Testis (tissue), 3 donors: Measurements from ENCODE around the gene AFAP1. TPM values are rescaled to one million over a fixed set of nuclear protein-coding genes. Genes with fewer than 3 reads are reported as not detected.

Experiments used
- DNase-seq: peaks from one replicate; pipeline ENCODE4 v3.0.0-alpha.2; 2019
- H3K27ac ChIP-seq, 2 donors: fragments of 200-600 bp; sonication (generic); one replicate each; pipeline ENCODE4 v1.5.1; 2019
- H3K27me3 ChIP-seq: fragments of 200-600 bp; sonication (generic); one replicate; pipeline ENCODE4 v1.5.1; 2019
- H3K36me3 ChIP-seq: fragments of 200-600 bp; sonication (generic); one replicate; pipeline ENCODE4 v1.5.1; 2017; ENCODE audit warnings: low read depth; ENCODE audit errors: missing control alignments
- H3K4me1 ChIP-seq: fragments of 200-600 bp; sonication (generic); one replicate; pipeline ENCODE4 v1.5.1; 2019
- H3K4me3 ChIP-seq, 2 donors: fragments of 200-600 bp; sonication (generic); one replicate each; pipeline ENCODE4 v1.5.1; 2017 to 2019
- H3K9me3 ChIP-seq: fragments of 200-600 bp; sonication (generic); one replicate; pipeline ENCODE4 v1.5.1; 2017
- CTCF ChIP-seq, 3 experiments: fragments of 450-650 bp in 2 of 3; fragments of 200-600 bp in 1 of 3; sonication (generic) in 1 of 3; IDR thresholded peaks; one replicate each; pipeline ENCODE4 v1.5.1; 2016 to 2019; ENCODE audit warnings: antibody characterized with exemption in 3 of 3, mild to moderate bottlenecking in 2 of 3, moderate library complexity in 1 of 3
- POLR2A ChIP-seq: fragments of 450-650 bp; IDR thresholded peaks from one replicate; pipeline ENCODE4 v1.6.1; 2017; ENCODE audit warnings: antibody characterized with exemption, mild to moderate bottlenecking, moderate library complexity
- WGBS, 2 donors: methylation state at CpG; one replicate each; pipeline ENCODE4 v1.1.5; 2018; 5-methylcytosine and 5-hydroxymethylcytosine counted together
- intact Hi-C: fragments of 100-400 bp; cut with DNase I; formaldehyde crosslinking; loops from one replicate; pipeline ENCODE4 v1.15.1; 2023; ENCODE audit warnings: low total_unique reads
- polyA plus RNA-seq: library from polyadenylated mRNA; stranded (reverse); fragments of 350-450 nt; fragmentation: Illumina TruSeq; extraction: RNeasy Lipid Tissue Mini Kit (QIAGEN cat#74804); gene quantifications from one replicate; pipeline ENCODE4 v1.2.3, GENCODE V29; 2014; ENCODE audit warnings: low read depth, low replicate concordance; ENCODE audit not compliant: insufficient read depth
- total RNA-seq, 2 donors: library from RNA; depleted of rRNA; stranded (reverse); fragments of >200 nt; gene quantifications; one replicate each; pipeline ENCODE4 v1.2.3, GENCODE V29; 2016

Gene AFAP1
- total and polyA plus RNA-seq, 3 donors from 2014 or later, result 23.1 to 52.4 (median 51.4) TPM

- Histone ChIP-seq H3K27ac (no peak overlapping the region), H3K9me3 (no peaks in the 10 kb centered on the region), H3K27me3 (no peaks in the 10 kb centered on the region), H3K36me3 (no peaks in the 10 kb centered on the region), H3K4me1 (no peaks in the 10 kb centered on the region), H3K4me3 (no peak overlapping the region)
- TF ChIP-seq CTCF (IDR thresholded peaks at IDR 0.05), result no peak
- no peak for TF ChIP-seq POLR2A
- intact Hi-C loops, result no loop called here
- 80 to 83% methylated on average over 4 of the region's 4 CpGs for WGBS, 2 donors
- no peak for DNase-seq
These were observed 99.8 kb downstream of the AFAP1 start for GRCh38 chr4:7839856-7840255.

- Histone ChIP-seq H3K36me3 (no peaks in the 10 kb centered on the region), H3K9me3 (no peaks in the 10 kb centered on the region), H3K4me1 (no peaks in the 10 kb centered on the region), H3K4me3 (no peak overlapping the region), H3K27ac (no peak overlapping the region), H3K27me3 (no peaks in the 10 kb centered on the region)
- TF ChIP-seq POLR2A, result no peak
- no peak for TF ChIP-seq CTCF (IDR thresholded peaks at IDR 0.05)
- intact Hi-C loops, result no loop called here
- no peak for DNase-seq
- WGBS, 2 donors, result 93 to 95% methylated on average over 13 of the region's 13 CpGs
These were observed 101.4 kb downstream of the AFAP1 start for GRCh38 chr4:7838136-7838782.

GRCh38 chr4:7837597-7838135, 102.0 kb downstream of the AFAP1 start:
- Histone ChIP-seq H3K27me3 (no peaks in the 10 kb centered on the region), H3K4me1 (no peaks in the 10 kb centered on the region), H3K4me3 (no peak overlapping the region), H3K9me3 (no peaks in the 10 kb centered on the region), H3K27ac (no peak overlapping the region), H3K36me3 (no peaks in the 10 kb centered on the region)
- WGBS, 2 donors, result 89 to 93% methylated on average over 6 of the region's 6 CpGs
- no peak for TF ChIP-seq POLR2A
- TF ChIP-seq CTCF (IDR thresholded peaks at IDR 0.05), result no peak
- intact Hi-C loops, result no loop called here
- no peak for DNase-seq

- intact Hi-C loops, result no loop called here
- Histone ChIP-seq H3K9me3 (no peaks in the 10 kb centered on the region), H3K4me3 (no peak overlapping the region), H3K27me3 (no peaks in the 10 kb centered on the region), H3K36me3 (no peaks in the 10 kb centered on the region), H3K27ac (no peak overlapping the region), H3K4me1 (peaks cover 5% of the 10 kb centered on the region)
- WGBS, 2 donors, result 81 to 85% methylated on average over 14 of the region's 14 CpGs
- TF ChIP-seq CTCF (IDR thresholded peaks at IDR 0.05), result no peak
- TF ChIP-seq POLR2A, result no peak
- no peak for DNase-seq
These were observed 107.6 kb downstream of the AFAP1 start for GRCh38 chr4:7831858-7832730.
